Effector memory CD8-positive, alpha-beta T cell (primary cell): ENCODE measurements around the gene KRT34.
"Not testable (repeated sequence)": the region's sequence is repeated elsewhere in the genome, so short reads cannot be mapped to it uniquely, and the experiment has no call there.

ENCODE experiments used
- ATAC-seq: fragments of 150-1000 bp; cut with Tn5 transposase; replicated peaks from 2 replicates; pipeline ENCODE4 v1.10.0; 2021; ENCODE audit warnings: mild to moderate bottlenecking, moderate library complexity
- DNase-seq, 3 experiments: peaks; one replicate each; pipeline ENCODE4 v3.0.0; 2021
- H3K27ac Mint-ChIP-seq, 2 donors: one replicate each; pipeline ENCODE4 v1.8.0; 2022; ENCODE audit warnings: mild to moderate bottlenecking in 2 of 2, mixed read lengths in 2 of 2, moderate library complexity in 2 of 2
- H3K27me3 Mint-ChIP-seq, 2 donors: one replicate each; pipeline ENCODE4 v1.8.0; 2022; ENCODE audit warnings: mixed read lengths in 2 of 2
- H3K36me3 Mint-ChIP-seq: one replicate; pipeline ENCODE4 v1.8.0; 2022; ENCODE audit warnings: mild to moderate bottlenecking, moderate library complexity, mixed read lengths; ENCODE audit not compliant: insufficient read depth
- H3K4me1 Mint-ChIP-seq, 2 donors: one replicate each; pipeline ENCODE4 v1.8.0; 2022; ENCODE audit warnings: low read depth in 2 of 2, mixed read lengths in 2 of 2
- H3K4me3 Mint-ChIP-seq, 2 donors: one replicate each; pipeline ENCODE4 v1.8.0; 2022; ENCODE audit warnings: mild to moderate bottlenecking in 2 of 2, mixed read lengths in 2 of 2, moderate library complexity in 2 of 2
- H3K9me3 Mint-ChIP-seq, 2 donors: one replicate each; pipeline ENCODE4 v1.8.0; 2022; ENCODE audit warnings: mixed read lengths in 2 of 2

Gene KRT34

DNA sequence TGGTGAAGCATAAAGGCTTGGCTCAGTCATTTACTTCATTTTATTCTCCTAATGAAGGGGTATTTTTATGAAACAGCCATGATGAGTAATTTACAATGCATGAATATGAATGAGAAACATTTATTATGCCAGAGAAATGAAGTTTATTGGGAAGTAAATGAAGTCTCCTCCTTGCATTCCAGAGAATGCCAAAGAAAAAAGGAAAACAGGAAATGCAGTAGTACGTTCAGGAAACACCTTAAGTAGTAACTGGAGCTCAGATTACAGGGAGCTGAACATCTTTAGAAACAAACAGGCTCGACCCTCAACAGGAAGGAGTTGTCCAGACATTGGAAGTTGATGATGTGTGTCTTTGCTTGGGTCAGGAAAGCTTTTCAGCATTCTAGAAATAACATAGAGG lies 4.6 kb downstream of the KRT34 start:
- Mint-ChIP-seq H3K36me3 (no peaks in the 10 kb centered on the region), H3K4me3 (no peak overlapping the region), H3K27ac (no peak overlapping the region), H3K4me1 (no peaks in the 10 kb centered on the region), H3K9me3 (peaks cover 0 to 3% of the 10 kb centered on the region in 2 donors), H3K27me3 (peaks cover 24 to 30% of the 10 kb centered on the region in 2 donors)
- ATAC-seq (no peak), DNase-seq (no peak)

DNA sequence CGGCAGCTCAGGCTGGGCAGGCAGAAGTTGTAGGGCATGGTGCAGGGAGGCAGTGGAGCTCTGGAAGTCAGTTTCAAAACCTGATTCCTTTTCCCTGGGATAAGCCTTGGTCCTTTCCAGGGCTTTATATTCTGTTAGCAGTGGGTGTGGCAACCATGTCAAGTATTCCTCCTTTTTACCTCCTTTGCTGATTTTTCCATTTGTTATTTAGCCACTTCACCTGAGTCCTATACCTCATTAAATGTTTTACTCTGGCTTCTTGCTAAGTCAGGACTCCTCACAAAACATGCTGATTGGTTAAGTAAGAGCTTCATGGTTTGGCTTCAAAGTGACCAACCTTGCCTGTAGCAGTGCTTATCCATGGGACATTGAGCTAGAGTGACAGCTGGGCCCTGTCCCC lies 12.4 kb downstream of the KRT34 start, which contains the start of gene KRT33B:
Gene KRT33B (minus strand): TSS at position 101 of the 400 bp plus-strand sequence. CDS start 63 bp downstream, at position 38.
- H3K9me3 Mint-ChIP-seq, result peaks cover 0 to 3% of the 10 kb centered on the region in 2 donors
- peaks cover 0 to 7% of the 10 kb centered on the region in 2 donors for H3K27me3 Mint-ChIP-seq
- no peak within 1 kb of the TSS for H3K4me3 Mint-ChIP-seq
- H3K36me3 Mint-ChIP-seq, result no peaks in the 10 kb centered on the region
- no peak within 1 kb of the TSS for H3K27ac Mint-ChIP-seq
- H3K4me1 Mint-ChIP-seq, result no peaks in the 10 kb centered on the region
- no peak for DNase-seq
- no peak for ATAC-seq

DNA sequence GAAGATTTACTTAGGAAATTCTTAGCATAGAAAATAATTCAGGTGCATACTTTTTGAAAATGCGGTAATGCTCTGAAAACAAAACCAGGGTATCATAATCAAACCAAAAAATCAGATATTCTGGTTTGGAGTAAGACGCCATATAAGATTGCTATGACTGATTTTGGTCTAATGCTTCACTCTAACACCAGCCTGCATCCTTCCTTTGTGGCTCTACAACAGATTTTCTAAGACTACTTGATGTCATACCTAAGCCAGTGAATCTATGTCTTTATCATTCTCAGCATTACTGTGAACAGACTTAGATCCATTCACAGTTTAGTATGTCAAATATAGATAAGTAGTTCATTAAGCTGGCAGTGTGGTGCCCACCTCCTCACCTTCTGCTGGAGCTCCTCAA lies 13.1 kb downstream of the KRT34 start:
- no peak overlapping the region for H3K27ac Mint-ChIP-seq
- no peaks in the 10 kb centered on the region for H3K4me1 Mint-ChIP-seq
- no peaks in the 10 kb centered on the region for H3K9me3 Mint-ChIP-seq
- H3K36me3 Mint-ChIP-seq, result no peaks in the 10 kb centered on the region
- no peak for DNase-seq
- H3K4me3 Mint-ChIP-seq, result no peak overlapping the region
- H3K27me3 Mint-ChIP-seq, result peaks cover 0 to under 1% of the 10 kb centered on the region in 2 donors
- no peak for ATAC-seq

DNA sequence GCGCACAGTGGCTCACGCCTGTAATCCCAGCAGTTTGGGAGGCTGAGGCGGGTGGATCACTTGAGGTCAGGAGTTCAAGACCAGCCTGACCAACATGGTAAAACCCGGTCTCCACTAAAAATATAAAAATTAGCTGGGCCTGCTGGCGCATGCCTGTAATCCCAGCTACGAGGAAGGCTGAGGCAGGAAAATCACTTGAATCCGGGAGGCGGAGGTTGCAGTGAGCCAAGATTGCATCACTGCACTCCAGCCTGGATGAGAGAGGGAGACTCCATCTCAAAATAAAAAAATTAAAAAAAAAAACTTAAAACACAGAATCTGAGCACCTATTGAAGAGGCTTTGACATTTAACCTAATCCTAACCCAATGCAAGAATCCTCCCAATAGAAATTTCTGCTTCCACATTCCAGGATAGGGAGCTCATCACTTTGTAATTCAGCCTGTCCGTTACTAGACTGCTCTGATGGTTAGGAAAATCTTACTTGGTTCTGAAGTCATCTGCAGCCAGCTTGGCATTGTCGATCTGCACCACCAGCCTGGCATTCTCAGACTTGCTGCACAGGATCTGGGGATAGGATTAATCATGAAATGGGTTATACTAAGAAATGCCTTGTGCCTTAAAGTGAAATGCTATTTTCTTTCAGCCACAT lies 14.6 kb downstream of the KRT34 start:
- Mint-ChIP-seq H3K9me3 (no peaks in the 10 kb centered on the region), H3K4me1 (no peaks in the 10 kb centered on the region), H3K27ac (peak overlapping the region in 1 of 2 donors; percentile 23), H3K4me3 (no peak overlapping the region), H3K27me3 (no peaks in the 10 kb centered on the region), H3K36me3 (no peaks in the 10 kb centered on the region)
- DNase-seq (no peak), ATAC-seq (no peak)

DNA sequence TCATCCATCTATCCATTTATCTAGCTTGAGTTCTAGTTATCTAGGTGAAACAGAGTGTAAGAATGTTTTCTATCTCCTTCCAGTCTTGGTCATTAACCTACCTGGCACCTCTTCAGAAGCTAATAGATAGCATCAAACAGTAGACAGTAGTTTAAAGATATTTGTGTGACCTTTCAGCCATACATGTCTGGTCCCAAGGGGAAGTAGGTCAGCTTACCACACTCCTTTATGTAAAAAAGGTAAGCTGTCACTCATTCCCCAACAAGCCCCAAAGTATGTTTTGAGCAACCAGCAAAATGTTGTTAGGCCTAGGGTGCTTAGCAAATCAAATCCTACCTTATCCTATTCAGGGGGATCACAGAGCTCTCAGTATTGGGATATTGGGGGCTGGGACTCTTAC lies 16.0 kb downstream of the KRT34 start:
- no peak overlapping the region for H3K27ac Mint-ChIP-seq
- H3K36me3 Mint-ChIP-seq, result no peaks in the 10 kb centered on the region
- H3K27me3 Mint-ChIP-seq, result no peaks in the 10 kb centered on the region
- no peaks in the 10 kb centered on the region for H3K9me3 Mint-ChIP-seq
- no peak overlapping the region for H3K4me3 Mint-ChIP-seq
- ATAC-seq (no peak), DNase-seq (no peak)
- no peaks in the 10 kb centered on the region for H3K4me1 Mint-ChIP-seq

DNA sequence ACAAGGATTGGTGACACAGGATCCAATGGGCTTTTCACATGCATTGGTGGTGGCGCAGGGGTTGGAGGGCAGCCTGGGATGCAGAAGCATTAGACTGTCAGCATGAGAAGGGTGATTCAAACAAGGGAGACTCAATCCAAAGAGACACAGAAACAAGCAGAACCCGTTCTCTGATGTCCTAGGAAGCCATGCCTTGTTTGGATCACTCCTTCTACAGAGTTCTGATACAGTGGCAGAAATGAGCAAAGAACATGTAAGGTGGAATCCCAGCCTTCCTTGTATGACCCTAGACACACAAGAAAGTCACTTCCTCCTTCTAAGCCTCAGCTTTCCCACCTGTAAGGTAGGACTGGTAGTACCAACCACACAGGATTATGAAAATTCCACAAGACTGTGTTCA lies 18.2 kb downstream of the KRT34 start:
- ATAC-seq (no peak), DNase-seq (no peak)
- H3K36me3 Mint-ChIP-seq, result no peaks in the 10 kb centered on the region
- H3K9me3 Mint-ChIP-seq, result no peaks in the 10 kb centered on the region
- no peak overlapping the region for H3K4me3 Mint-ChIP-seq
- H3K27me3 Mint-ChIP-seq, result no peaks in the 10 kb centered on the region
- H3K4me1 Mint-ChIP-seq, result no peaks in the 10 kb centered on the region
- H3K27ac Mint-ChIP-seq, result peak overlapping the region in 1 of 2 donors; percentile 15

DNA sequence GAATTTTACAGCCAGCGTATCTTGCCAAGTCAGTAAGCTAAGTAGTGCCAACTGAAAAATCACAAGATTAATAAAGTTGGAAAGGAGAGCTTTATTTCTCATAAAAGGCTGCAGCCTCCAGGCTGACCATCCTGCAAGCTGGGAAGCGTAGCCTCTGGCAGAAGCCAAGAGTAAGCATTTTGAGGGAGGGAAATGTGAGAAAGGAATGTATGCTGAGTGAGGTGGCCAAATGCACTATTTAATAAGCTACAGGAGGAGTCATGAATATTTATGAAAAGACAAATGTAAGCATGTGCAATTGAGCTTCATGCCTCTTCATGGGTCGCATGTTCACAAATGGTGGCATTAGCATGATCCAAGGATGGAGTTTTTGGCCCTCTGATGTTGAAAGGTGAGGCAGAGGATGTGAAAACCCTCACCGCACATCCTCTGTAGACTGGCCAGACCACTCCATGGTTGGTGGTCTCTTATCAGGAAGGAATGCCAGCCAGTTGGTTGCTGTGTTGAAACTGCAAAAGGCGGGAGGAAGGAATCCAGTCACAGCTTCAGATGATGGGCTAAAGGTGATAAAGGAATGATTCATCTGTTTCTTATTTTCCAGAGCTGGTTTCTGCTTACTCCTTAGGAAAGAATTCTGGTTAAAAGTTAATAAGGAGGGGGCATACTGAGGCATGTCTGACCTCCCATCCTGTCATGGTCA lies 21.7 kb downstream of the KRT34 start:
- Mint-ChIP-seq H3K27ac (no peak overlapping the region), H3K27me3 (no peaks in the 10 kb centered on the region), H3K9me3 (no peaks in the 10 kb centered on the region), H3K4me1 (no peaks in the 10 kb centered on the region), H3K36me3 (no peaks in the 10 kb centered on the region), H3K4me3 (no peak overlapping the region)
- ATAC-seq (no peak), DNase-seq (no peak)

DNA sequence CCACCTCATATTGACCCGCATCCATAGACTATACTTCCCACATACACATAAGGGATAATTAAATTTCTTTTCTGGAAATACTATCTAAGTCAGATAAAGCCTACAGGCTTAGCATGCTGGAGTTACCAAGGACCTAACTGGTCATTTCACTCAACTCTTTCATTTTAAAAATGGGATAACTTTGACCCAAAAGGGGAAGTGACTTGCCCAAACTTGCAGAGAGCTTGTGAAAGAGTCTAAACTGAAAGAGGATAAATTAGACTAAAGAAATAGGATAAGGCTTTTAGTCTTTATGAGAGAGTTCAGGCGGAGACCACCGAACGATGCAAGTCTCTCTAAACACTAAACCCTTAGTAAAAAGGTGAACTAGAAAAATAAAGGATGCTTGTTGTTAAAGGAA lies 27.6 kb downstream of the KRT34 start:
- no peak overlapping the region for H3K27ac Mint-ChIP-seq
- ATAC-seq, result no peak
- no peaks in the 10 kb centered on the region for H3K9me3 Mint-ChIP-seq
- peaks cover 5 to 10% of the 10 kb centered on the region in 2 donors for H3K4me1 Mint-ChIP-seq
- DNase-seq, result no peak
- H3K4me3 Mint-ChIP-seq, result no peak overlapping the region
- peaks cover 11 to 16% of the 10 kb centered on the region in 2 donors for H3K27me3 Mint-ChIP-seq
- H3K36me3 Mint-ChIP-seq, result no peaks in the 10 kb centered on the region

DNA sequence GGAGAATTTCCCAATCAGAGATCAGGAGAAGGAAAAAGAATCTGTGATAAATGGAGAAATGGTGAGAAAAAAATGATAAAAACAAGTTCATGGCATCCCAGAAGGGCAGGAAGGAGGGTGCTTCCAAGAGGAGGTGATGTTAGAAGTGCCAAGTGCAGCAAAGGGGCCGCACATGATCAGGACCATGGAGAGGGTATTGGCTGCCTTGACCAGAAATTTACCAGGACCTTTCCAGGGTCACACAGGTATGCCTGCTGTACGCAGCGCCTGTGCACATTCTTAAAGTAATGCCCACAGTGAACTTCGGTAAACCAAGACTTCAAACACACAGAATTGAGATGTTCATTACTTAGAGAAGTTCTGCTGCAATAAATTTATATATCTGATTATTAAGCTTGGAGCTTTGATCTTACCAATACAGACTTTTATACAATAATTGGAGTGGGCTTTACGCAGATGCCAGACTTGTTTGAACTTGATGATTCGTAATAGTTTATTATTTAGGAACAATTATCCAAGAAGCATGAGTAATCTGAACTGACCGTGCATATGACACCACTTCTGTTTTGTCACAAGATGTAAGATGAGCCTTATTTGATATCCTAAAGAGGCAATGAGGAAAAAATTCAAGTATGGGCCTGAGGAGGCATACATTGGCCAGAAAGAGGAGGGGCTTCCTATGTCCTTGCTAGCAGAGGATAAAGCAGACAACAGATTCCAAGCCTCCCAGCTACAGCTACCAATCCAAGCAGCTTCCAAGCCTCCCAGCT lies 29.3 kb downstream of the KRT34 start:
- H3K36me3 Mint-ChIP-seq, result no peaks in the 10 kb centered on the region
- H3K4me3 Mint-ChIP-seq, result no peak overlapping the region
- no peak for DNase-seq
- H3K27ac Mint-ChIP-seq, result no peak overlapping the region
- H3K4me1 Mint-ChIP-seq, result peaks cover 7 to 10% of the 10 kb centered on the region in 2 donors
- peaks cover 11 to 16% of the 10 kb centered on the region in 2 donors for H3K27me3 Mint-ChIP-seq
- no peak for ATAC-seq
- no peaks in the 10 kb centered on the region for H3K9me3 Mint-ChIP-seq

DNA sequence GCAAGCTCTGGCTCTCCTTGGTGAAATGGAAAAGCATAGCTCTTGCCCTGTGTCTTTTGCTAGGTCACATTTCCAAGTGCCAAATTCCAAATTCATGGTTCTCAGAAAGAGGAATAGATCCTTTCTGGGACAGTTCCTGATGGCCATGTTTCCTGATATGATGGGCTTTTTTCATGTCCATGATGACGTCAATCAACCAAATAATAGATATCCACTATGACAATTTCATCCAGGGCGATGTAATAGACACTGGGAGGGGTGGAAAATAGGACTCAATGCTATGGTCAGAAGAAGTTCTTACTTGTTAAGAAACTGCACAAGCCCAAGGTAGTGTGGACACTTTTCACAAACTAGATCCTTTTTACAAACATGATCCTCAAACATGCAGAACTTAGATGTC lies 30.9 kb downstream of the KRT34 start:
- no peak overlapping the region for H3K27ac Mint-ChIP-seq
- ATAC-seq, result no peak
- H3K4me1 Mint-ChIP-seq, result peaks cover 7 to 10% of the 10 kb centered on the region in 2 donors
- no peaks in the 10 kb centered on the region for H3K36me3 Mint-ChIP-seq
- H3K4me3 Mint-ChIP-seq, result no peak overlapping the region
- peaks cover 11 to 16% of the 10 kb centered on the region in 2 donors for H3K27me3 Mint-ChIP-seq
- no peaks in the 10 kb centered on the region for H3K9me3 Mint-ChIP-seq
- no peak for DNase-seq

DNA sequence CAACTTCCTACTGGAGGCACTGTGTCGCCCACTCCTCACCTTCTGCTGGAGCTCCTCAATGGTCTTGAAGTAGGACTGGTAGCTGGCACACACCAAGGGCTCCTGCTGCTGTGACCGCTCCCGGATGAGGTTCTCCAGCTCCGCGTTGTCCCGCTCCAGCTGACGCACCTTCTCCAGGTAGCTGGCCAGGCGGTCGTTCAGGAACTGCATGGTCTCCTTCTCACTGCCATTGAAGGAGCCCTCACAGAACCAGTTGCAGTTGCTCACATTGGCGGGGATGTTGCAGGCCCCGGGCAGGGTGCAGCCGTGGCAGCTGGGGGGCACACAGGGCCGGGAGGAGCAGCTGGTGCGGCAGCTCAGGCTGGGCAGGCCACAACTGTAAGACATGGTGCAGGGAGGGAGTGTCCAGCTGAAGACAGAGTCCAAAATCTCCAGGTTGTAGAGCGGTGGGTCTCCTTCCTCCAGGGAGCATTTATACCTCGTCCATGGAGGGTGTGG lies 31.7 kb downstream of the KRT34 start, which contains the start of gene KRT33A:
Gene KRT33A (minus strand): TSS at position 448 of the 498 bp plus-strand sequence. CDS start 61 bp downstream, at position 387.
- DNase-seq, H3K27ac Mint-ChIP-seq, H3K9me3 Mint-ChIP-seq, ATAC-seq, H3K36me3 Mint-ChIP-seq, H3K4me3 Mint-ChIP-seq, H3K4me1 Mint-ChIP-seq: not testable (repeated sequence)
- H3K27me3 Mint-ChIP-seq, result peaks cover 11 to 16% of the 10 kb centered on the region in 2 donors

DNA sequence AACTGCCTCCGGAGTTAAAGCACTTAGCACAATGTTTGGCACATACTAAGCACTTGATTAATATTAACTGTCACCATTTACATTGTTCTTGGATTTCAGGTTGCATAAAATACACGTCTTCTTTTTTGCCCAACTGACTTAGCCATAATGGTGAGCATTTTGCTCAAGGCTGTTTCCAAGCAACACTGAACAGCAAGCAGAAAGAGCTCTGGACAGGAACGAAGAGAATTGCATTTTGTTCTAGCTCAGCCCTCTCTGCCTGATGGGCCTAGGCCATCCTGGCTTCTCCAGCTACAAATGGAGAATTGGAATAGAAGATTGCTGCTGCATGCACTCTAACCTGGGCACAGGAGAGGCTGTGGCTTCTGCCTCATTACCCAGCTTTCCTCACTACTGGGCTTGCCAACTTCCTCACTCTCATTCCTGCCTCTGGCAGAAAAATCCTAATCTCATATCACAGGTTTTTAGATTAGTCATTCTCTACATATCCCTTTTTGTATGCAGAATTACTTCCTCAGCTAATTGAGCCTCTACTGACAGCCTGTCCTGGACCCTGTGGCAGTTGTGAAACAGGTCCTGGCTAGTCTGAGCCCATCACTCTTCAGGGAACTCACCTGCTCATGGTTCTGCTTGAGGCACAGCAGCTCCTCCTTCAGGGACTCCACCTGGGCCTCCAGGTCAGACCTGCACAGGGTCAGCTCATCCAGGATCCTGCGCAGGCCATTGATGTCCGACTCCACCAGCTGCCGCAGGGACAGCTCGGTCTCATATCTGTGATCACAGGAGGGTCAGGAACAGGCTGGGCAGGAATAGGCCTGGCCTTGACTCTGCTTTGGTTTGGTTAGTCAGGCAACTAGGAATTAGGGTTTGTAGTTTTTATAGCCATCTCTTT lies 34.0 kb downstream of the KRT34 start:
- H3K27me3 Mint-ChIP-seq, result peaks cover 11 to 16% of the 10 kb centered on the region in 2 donors
- no peak overlapping the region for H3K27ac Mint-ChIP-seq
- DNase-seq (no peak), ATAC-seq (no peak)
- peaks cover 1% of the 10 kb centered on the region for H3K36me3 Mint-ChIP-seq
- H3K9me3 Mint-ChIP-seq, result peaks cover 2 to 4% of the 10 kb centered on the region in 2 donors
- peaks cover 10 to 13% of the 10 kb centered on the region in 2 donors for H3K4me1 Mint-ChIP-seq
- no peak overlapping the region for H3K4me3 Mint-ChIP-seq

DNA sequence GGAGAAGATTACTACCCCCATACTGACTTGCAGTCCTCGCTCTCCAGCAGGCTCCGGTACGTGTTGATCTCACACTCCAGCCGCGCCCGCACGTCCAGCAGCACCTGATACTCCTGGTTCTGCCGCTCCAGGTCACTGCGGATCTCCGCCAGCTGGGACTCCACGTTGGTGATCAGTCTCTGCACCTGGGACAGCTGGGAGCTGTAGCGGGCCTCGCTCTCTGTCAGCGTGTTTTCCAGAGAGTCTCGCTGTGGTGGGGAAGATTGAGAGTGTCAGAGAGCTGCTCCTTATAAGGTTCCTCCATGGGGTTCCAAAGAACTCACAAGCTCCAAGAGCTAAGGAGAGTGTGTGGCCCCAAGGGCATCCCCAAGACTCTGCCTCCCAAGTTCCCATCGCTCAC lies 35.7 kb downstream of the KRT34 start:
- DNase-seq, result not testable (repeated sequence)

More for the DNA sequence above, 35.7 kb downstream of the KRT34 start:
- not testable (repeated sequence) for H3K36me3 Mint-ChIP-seq, H3K4me3 Mint-ChIP-seq, H3K9me3 Mint-ChIP-seq, H3K27me3 Mint-ChIP-seq, ATAC-seq
- peaks cover 20% of the 10 kb centered on the region in 2 donors for H3K4me1 Mint-ChIP-seq
- H3K27ac Mint-ChIP-seq, result peak overlapping the region in 1 of 2 donors; percentile 23
